MCF 10A (cell line): ENCODE measurements around the gene LETM1. TPM values are rescaled to one million over a fixed set of nuclear protein-coding genes. Genes with fewer than 3 reads are reported as not detected.

Source experiments
- BruUV-seq: library from RNA; stranded (reverse); fragments of 400-500 nt; replicated peaks from 2 replicates; lab custom pipeline; 2021; lab: Mats Ljungman, UMichigan
- CTCF ChIA-PET: fragments of 300-600 bp; sonication (Branson Sonifier 250); formaldehyde crosslinking; extraction: SDS; loops from one replicate; lab custom pipeline; 2021; ENCODE audit warnings: antibody characterized with exemption, inconsistent platforms; lab: Yijun Ruan, JAX
- POLR2A ChIA-PET: fragments of 300-600, 350-650 bp; sonication (Branson Sonifier 250); formaldehyde crosslinking; extraction: SDS; loops from one replicate; lab custom pipeline; 2020; ENCODE audit warnings: antibody characterized with exemption, inconsistent platforms; lab: Yijun Ruan, JAX
- DNase-seq: peaks from one replicate; pipeline ENCODE4 v3.0.0-alpha.2; 2018; ENCODE audit not compliant: unreplicated experiment
- H3K27ac Mint-ChIP-seq: one replicate; pipeline ENCODE4 v1.8.0; 2022; ENCODE audit warnings: mild to moderate bottlenecking, low read depth, mixed read lengths; ENCODE audit not compliant: unreplicated experiment
- H3K27me3 Mint-ChIP-seq: one replicate; pipeline ENCODE4 v1.8.0; 2022; ENCODE audit warnings: mixed read lengths; ENCODE audit not compliant: insufficient read depth, unreplicated experiment
- H3K36me3 Mint-ChIP-seq: one replicate; pipeline ENCODE4 v1.8.0; 2022; ENCODE audit warnings: mild to moderate bottlenecking, moderate library complexity, mixed read lengths; ENCODE audit not compliant: insufficient read depth, unreplicated experiment
- H3K4me1 Mint-ChIP-seq: one replicate; pipeline ENCODE4 v1.8.0; 2022; ENCODE audit warnings: mixed read lengths; ENCODE audit not compliant: insufficient read depth, unreplicated experiment
- H3K4me3 Mint-ChIP-seq: one replicate; pipeline ENCODE4 v1.8.0; 2022; ENCODE audit warnings: mild to moderate bottlenecking, moderate library complexity, mixed read lengths; ENCODE audit not compliant: unreplicated experiment
- H3K9me3 Mint-ChIP-seq: one replicate; pipeline ENCODE4 v1.8.0; 2022; ENCODE audit warnings: mixed read lengths; ENCODE audit not compliant: unreplicated experiment
- CTCF ChIP-seq: fragments of 200-600 bp; IDR thresholded peaks from one replicate; pipeline ENCODE4 v1.8.0; 2022; ENCODE audit warnings: antibody characterized with exemption, mild to moderate bottlenecking; ENCODE audit not compliant: unreplicated experiment
- intact Hi-C: fragments of 100-400 bp; cut with micrococcal nuclease; formaldehyde crosslinking; loops from 2 replicates; pipeline ENCODE4 v1.14.1; 2022
- total RNA-seq: library from RNA; stranded (reverse); gene quantifications from 2 replicates; pipeline ENCODE4 v1.2.3, GENCODE V29; 2022

LETM1 gene
- total RNA-seq, 1 experiment from 2014 or later, result 85.0 TPM

GRCh38 chr4:1856943-1857699 lies 1.2 kb upstream of the LETM1 start:
- intact Hi-C loops, result loop anchor here (1.0 kb wide), 2 partner anchors 42 to 329 kb away; no protein-coding TSS in a partner anchor
- POLR2A ChIA-PET, result interaction anchor here (0.6 to 3.2 kb wide), 15 partner anchors 9 to 145 kb away, joined by 3 to 45 read pairs (median 5); partner anchors contain the start of genes NSD2, SLBP, TACC3 and TMEM129

GRCh38 chr4:1855333-1856070 lies 454 bp downstream of the LETM1 start:
- POLR2A ChIA-PET, result interaction anchor here (0.6 to 3.2 kb wide), 18 partner anchors 8 to 160 kb away, joined by 3 to 45 read pairs (median 4); partner anchors contain the start of genes NSD2, SLBP, TACC3 and TMEM129
- peaks cover 26% of the 10 kb centered on the region for H3K4me1 Mint-ChIP-seq
- H3K27ac Mint-ChIP-seq, result peak overlapping the region; percentile 79

More at GRCh38 chr4:1856943-1857699, 1.2 kb upstream of the LETM1 start:
- H3K27me3 Mint-ChIP-seq, result no peaks in the 10 kb centered on the region
- CTCF ChIA-PET, result interaction anchor here (0.9 to 8.0 kb wide), 4 partner anchors 30 to 130 kb away, joined by 3 to 49 read pairs (median 3); no protein-coding TSS in a partner anchor
- BruUV-seq, result no TSS peak
- H3K9me3 Mint-ChIP-seq, result no peaks in the 10 kb centered on the region
- no peak for DNase-seq
- H3K36me3 Mint-ChIP-seq, result peaks cover 9% of the 10 kb centered on the region
- peak overlapping the region; percentile 83 for H3K4me3 Mint-ChIP-seq
- no peak for TF ChIP-seq CTCF
- H3K4me1 Mint-ChIP-seq, result peaks cover 19% of the 10 kb centered on the region
- H3K27ac Mint-ChIP-seq, result peak overlapping the region; percentile 46

GRCh38 chr4:1854752-1855151 lies 1.2 kb downstream of the LETM1 start:
- no peak for TF ChIP-seq CTCF
- Mint-ChIP-seq H3K36me3 (peaks cover 17% of the 10 kb centered on the region), H3K4me1 (peaks cover 26% of the 10 kb centered on the region), H3K27me3 (no peaks in the 10 kb centered on the region), H3K4me3 (peak overlapping the region; percentile 83), H3K9me3 (no peaks in the 10 kb centered on the region), H3K27ac (peak overlapping the region; percentile 79)
- BruUV-seq, result TSS peak; percentile 63
- ChIA-PET POLR2A (interaction anchor here (0.6 to 3.2 kb wide), 8 partner anchors 8 to 160 kb away, joined by 3 to 45 read pairs (median 4); partner anchors contain the start of genes NSD2 and SLBP), CTCF (interaction anchor here (0.5 to 8.0 kb wide), 6 partner anchors 36 to 105 kb away, joined by 3 to 49 read pairs (median 4); no protein-coding TSS in a partner anchor)
- intact Hi-C loops, result no loop called here
- no peak for DNase-seq

More at GRCh38 chr4:1855333-1856070, 454 bp downstream of the LETM1 start:
- intact Hi-C loops, result loop anchor here (1.0 kb wide), 2 partner anchors 44 to 331 kb away; no protein-coding TSS in a partner anchor
- Mint-ChIP-seq H3K4me3 (peak overlapping the region; percentile 83), H3K27me3 (no peaks in the 10 kb centered on the region), H3K9me3 (no peaks in the 10 kb centered on the region), H3K36me3 (peaks cover 16% of the 10 kb centered on the region)
- CTCF ChIA-PET, result interaction anchor here (0.5 to 8.0 kb wide), 9 partner anchors 37 to 145 kb away, joined by 3 to 49 read pairs (median 3); no protein-coding TSS in a partner anchor
- DNase-seq, result no peak
- no peak for TF ChIP-seq CTCF
- no TSS peak for BruUV-seq
